GM21825 (cell line): ENCODE results near the gene PPP2R5C.

ENCODE experiments used
- ATAC-seq: cut with Tn5 transposase; IDR thresholded peaks from one replicate; pipeline ENCODE4 v1.9.1; 2021; ENCODE audit warnings: mild to moderate bottlenecking, moderate library complexity; ENCODE audit not compliant: unreplicated experiment

Gene PPP2R5C

DNA sequence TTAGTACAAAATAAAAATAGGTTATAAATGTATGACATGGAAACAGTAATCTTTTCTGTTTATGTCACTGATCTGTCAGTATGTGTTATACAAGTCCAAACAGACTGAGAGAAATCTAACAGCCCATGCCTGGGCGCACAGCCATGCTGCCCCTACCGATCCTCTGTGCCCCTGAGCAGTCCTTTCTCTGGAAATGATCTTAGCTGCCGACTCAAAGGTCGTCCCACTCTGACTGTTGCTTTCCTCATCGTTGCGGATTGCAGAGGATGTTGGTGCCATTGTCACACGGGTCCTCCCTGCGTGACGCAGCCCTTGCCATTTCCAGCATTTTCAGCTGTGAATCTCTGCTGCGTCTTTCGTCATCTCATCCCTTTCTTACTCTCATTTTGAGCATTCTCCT lies 119.9 kb downstream of the PPP2R5C start:
- ATAC-seq: no peak

DNA sequence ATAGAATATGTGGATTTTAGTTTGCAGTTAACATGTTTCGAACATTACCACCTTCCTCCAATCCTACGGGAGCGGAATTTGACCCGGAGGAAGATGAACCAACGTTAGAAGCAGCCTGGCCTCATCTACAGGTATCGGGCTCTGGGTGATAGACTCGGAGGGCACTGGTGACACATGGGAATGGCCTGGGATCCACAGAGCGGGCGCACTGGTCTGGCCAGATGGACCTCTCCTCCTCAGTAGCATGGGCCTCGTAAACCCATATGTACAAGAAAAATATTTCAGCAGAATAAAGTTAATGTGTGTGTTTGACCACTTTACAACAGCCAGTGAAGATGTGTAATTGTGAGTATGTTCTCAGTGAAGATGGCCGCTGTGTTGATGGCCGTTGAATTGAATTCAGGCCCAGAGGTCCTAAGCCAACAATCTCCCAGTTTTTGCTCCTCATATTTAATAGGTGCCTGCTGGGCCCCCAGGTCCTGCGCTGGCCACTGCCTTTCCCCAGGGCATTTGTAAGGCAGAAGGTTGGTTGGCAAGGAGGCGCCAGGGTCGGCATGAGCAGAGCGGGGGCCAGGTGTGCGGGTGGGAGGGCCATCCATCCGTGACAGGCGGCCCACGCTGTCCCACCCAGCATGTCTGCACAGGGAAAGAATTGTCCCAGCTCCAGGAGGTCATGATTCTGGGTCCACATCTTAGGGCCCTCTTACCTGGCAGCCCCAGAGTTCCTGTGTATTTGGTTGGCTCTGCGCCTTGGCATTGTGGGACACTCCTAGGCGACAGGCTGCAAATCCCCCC lies 120.8 kb downstream of the PPP2R5C start:
- ATAC-seq: no peak

DNA sequence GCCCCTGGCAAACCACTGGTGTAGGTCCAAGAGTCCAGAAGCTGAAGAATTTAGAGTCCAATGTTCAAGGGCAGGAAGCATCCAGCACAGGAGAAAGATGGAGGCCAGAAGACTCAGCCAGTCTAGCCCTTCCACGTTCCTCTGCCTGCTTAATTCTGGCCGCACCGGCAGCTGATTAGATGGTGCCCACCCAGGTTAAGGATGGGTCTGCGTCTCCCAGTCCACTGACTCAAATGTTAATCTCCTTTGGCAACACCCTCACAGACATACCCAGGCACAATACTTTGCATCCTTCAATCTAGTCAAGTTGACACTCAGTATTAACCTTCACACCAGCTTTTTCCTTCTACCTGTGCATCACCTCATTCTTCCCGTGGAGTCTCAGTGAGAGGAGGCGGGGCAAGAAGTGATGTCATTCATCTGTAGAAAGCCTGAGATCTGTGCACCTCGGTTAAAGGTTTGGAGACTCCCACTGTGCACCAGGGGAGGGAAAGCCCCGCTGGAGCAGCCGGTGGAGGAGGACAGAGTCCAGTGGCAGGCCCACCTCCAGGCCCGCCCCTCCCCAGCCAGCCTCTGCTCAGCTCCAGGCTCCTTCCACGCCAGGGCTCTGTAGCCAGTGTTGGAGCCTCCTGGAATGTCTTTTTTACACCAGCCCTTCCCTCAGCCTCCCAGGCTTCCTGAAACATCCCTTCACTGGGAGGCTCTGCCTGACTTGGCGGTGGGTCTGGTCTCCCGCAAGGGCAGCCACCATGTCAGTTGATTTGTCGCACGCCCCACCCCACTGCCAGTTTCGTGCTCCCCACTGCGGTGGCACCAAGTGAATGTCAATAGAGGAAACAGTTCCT lies 122.8 kb downstream of the PPP2R5C start:
- no peak for ATAC-seq

DNA sequence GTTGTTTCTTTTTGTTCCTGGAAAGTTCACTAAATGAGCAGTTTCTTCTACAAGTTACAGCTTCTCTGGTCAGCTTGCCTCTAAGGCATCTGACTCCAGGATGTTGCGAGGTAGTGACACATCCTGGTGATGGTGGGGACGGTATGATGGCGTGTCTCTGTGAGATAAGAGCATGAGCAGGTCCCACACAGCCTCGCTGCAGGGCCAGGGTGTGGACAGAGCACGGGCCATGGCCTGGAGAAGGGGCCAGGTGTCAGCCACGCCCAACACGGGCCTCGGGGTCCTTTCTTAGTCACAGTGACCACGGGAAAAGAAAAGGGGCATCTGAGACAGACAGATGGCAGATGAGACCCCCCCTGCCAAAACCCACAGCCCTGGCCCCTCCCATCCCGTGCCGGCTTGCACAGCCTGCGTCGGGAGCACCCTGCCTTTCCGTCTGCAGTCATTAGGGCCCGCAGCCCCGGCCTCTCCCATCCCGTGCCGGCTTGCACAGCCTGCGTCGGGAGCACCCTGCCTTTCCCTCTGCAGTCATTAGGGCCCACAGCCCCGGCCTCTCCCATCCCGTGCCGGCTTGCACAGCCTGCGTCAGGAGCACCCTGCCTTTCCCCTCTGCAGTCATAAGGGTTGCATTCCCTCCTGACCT lies 123.5 kb downstream of the PPP2R5C start:
- ATAC-seq: no peak

DNA sequence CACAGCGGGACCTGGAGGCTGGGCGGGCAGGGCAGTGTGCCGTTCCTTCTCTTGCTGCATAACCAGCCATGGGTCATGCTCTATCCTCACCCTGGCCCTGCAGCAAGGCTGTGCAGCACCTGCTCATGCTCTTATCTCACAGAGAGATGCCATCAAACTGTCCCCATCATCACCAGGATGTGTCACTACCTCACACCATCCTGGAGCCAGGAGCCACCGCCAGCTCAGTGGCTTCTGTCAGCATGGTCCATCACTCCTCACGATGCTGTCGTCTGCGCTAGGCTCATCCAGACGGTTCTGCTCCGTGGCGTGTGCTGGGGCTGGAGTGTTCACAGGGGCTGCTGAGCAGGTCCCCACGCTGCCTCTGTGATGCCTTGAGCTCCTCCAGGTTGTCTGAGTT lies 125.7 kb downstream of the PPP2R5C start:
- no peak for ATAC-seq

DNA sequence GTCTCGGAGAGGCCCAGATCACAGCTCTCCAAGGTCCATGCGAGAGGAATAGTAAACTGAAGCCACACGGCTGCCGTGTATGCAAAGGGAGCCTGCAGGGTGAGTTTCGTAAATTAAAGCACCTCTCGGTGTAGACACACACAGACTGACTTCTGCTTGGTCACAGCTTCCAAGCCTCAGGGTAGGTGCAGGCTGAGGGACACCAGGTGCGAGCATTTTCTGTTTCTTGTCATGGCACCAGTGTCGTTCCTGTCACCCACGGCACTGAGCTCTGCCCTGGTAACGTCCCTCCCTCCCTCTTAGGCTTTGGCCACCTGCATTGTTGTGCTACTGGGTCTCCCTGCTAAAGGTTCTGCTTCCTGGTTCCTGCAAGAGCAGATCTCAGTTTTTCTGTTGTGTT lies 126.7 kb downstream of the PPP2R5C start:
- ATAC-seq: no peak

DNA sequence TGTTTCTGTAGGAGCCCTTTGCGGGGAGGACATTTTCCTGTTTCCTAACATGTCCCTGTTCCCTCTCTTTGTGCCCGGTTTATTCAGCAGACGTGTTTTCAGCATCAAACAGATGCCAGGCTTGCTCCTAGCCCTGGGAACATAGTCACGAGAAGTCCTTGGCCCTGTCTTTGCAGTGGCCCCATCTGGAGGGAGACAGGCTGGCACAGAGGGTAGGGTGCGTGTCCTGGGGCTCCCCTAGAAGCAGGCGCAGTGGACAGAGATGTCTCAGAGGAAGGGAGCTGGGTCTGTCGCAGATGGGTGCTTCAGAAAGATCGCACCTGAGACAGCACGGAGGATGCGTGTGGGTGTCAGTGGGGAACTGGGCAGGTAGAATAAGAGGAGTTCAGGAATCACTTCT lies 127.9 kb downstream of the PPP2R5C start:
- no peak for ATAC-seq

DNA sequence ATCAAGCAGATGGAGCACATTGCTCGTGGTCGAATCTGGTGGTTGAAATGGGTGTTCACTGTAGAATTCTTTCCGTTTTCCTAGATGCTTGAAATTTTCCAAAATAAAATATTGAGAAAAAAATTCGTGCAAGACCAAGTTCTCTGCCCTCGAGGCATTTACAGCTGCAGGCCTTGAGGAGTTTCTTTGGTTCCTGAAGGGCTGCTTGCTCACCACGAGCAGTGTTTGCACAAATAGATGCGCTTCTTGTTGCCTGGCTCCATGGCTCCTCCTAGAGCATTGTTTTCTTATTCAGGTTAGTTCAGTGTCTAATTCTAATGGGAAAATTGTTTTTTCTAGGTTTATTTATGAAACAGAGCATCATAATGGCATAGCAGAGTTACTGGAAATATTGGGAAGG lies 128.4 kb downstream of the PPP2R5C start:
- no peak for ATAC-seq

DNA sequence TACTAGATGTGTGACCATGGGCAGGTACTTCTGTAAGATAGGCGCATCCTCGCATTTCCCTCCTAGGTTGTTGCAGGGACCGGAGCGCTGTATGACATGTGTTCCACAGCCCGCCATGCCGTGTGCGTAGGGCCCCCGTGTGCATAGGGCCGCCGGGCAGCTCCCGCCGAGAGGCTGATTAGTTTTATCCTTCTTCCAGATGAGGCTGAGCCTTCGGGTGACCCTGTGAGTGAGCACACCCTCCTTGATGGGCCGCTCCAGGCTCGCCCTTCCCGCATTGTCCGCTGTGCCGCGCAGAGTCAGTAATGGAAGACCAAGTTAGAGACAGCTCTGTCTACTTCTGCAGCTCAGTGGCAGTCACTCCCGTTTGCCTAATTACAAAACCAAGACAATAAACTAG lies 130.0 kb downstream of the PPP2R5C start:
- ATAC-seq: no peak

DNA sequence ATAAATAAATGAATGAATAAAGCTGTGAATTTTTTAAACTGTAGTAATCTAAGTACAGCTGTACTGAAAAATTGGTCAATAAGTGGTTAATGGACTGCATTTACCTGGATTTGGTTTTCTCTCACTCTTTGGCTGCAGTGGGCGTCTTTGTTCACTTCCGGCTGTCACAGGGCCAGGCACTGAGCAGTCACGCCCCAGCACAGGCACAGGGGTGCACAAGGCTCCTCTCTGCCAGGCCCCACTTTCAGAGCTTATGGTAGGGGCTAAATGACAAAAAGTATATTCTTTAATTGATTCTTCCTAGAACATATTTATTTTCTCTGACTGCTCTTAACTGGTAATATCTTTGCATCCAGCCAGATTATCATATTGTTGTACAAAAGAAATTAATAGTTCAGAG lies 132.2 kb downstream of the PPP2R5C start:
- no peak for ATAC-seq

DNA sequence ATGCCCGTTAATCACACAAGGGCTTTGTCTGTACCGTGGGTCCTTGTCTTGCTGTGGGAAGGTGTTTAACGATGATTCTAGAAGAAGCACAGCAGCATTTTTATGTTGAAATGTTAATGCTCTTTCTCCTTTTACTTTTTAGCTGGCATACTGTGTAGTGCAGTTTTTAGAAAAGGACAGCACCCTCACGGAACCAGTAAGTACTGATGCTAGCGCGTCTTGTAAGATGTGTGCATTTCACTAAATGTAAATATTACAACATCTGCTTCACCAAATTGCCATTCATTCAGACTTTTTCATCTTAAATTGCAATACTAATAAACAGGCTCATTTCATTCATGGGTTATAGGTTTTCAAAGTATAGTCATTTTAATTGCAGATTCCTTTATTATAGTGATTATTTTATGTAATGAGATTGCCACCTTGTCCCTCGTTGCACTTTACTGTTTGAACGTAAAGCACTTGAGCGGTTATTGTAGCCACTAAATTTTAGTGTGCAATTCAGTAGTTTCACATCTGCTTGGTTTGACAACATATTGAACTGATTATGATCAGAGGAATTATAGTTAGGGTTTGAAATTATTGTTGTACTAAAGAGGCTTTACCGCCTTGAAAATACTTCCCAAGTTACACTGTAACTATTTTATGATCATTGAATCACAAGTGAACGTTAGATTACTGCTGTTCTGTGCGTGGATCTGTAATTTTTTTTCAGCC lies 133.0 kb downstream of the PPP2R5C start:
- no peak for ATAC-seq

DNA sequence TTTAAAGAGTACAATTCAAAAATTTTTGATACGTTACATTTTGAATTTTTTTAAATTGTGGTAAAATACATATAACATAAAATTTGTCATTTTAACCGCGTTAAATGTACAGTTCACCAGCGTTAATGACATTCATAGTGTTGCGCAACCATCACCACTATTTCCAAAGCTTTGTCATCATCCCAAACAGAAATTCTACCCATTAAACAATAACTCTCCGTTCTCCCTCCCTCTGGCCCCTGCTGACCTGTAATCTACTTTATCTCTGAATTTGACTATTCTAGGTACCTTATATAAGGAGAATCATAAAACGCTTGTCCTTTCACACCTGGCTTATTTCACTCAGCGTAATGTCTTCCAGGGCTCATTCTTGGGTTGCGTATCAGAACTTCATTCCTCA lies 133.7 kb downstream of the PPP2R5C start:
- no peak for ATAC-seq

DNA sequence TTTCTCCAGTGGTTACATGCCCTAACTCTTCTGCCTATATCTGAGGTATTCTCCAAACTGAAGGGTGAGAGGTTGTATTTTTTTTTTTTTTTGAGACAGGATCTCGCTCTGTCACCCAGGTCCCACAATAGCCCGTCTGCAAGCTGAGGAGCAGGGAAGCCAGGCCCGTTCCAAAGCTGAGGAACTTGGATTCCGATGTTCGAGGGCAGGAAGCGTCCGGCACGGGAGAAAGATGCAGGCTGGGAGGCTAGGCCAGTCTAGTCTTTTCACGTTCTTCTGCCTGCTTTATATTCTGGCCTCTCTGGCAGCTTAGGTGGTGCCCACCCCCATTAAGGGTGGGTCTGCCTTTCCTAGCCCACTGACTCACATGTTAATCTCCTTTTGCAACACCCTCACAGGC lies 135.8 kb downstream of the PPP2R5C start:
- ATAC-seq: no peak

DNA sequence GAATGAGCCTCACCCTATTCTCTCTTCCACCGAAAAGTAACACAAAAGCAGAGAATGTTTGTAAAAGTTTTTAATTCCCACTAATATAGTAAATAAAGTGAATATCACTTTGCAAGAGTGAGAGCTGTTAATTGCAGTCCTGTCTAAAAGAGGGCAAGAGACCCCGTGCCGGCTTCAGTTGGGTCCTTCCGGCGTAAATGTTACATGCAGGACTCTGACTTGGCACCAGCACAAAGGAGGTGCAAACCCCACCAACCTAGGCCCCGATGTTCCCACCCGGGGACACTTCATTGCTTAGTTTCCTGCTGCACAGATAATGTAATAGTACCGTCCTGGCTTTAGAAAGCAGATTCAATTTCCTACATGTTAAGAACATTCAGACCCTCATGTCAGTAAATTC lies 136.9 kb downstream of the PPP2R5C start:
- no peak for ATAC-seq

DNA sequence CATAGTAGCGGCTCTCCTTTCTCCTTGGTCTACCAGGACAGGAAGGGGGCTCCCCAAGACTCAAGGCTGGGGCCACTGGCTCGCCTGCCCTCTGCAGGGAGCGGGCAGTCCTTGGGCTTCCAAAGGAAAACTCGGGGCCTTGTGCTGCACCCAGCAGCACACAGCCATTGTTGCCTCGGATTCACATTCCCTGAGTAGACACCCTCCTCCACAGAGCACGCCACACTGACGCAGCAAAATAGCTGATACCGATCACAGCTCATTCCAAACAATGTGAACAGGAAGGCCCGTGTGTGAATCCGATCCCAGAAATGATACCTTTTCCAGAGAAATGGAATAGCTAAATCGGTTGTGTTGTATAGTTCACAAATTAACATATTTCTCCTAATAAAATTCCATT lies 137.8 kb downstream of the PPP2R5C start:
- no peak for ATAC-seq

DNA sequence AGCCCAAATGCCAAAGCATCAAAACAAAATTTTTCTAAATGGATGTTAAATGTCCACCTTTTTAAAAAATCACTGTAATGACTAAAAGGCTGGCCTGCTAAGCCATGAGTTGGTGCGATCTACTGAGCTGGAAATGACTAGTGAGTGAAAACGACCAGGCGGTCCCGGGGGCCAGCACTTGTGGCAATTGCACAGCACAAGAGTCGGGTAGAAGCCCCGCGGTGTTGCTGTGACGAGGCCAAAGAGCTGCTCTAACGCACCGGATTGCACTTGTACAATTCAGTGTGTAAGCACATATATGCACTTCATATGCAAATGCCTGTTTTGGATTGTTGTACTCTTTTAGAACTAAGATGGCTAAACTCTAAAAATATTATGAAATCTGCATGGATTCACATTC lies 138.7 kb downstream of the PPP2R5C start:
- ATAC-seq: no peak

DNA sequence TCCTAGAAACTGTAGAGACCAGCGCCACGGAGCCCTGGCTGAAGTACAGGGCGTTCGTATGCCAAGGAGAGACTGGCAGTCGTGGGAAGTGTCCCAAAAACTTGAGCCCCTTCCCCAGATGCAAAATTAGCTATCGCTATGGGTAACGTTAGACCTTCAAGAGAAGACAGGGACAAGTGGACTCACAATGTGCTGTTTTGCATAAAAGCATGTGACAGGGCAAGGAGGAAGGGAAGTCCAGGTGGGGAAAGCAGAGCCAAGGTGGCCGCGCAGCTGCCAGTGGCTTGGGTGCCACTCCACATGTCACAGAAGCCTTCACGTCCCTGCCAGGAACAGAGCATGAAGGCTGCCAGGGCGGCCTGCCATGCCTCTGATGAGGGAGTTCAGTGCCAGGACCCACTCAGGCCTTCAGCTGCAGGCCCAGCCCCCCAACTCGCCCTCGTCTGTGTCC lies 141.6 kb downstream of the PPP2R5C start:
- no peak for ATAC-seq

DNA sequence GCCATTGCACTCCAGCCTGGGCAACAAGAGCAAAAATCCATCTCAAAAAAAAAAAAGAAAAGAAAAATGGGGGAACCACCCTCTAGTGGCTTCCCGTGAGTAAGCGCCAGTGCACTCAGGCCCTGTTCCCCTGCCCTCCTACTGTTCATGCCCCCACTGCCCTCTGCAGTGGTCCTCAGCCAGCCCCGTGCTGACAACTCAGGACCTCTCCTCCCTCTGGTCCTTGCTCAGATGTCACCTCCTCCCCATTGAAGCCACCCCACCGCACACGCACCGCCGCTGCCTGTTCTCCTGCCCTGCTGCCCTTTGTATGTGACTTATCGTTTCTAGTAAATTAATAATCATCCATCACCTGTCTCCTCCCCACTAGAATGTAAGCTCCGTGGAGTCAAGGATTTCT lies 144.1 kb downstream of the PPP2R5C start:
- no peak for ATAC-seq

DNA sequence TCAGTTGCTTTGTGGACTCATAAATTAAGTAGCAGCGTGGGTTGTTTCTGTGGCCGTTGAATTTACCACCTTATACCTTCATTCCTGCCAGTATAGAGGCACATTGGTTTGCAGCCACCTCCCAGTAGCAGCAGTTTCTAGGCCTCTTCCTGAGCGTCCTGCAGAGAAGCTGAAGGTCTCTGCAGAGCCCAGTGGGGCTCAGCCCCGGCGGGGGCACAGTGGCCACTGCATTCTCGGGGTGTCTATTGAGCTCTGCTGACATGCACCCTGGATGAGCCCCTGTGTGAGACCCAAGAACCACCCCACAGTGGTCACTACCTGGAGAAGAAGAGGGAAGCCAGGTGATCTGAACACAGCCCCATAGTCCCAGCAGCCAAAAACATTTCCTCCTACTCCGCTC lies 145.1 kb downstream of the PPP2R5C start:
- ATAC-seq: no peak

DNA sequence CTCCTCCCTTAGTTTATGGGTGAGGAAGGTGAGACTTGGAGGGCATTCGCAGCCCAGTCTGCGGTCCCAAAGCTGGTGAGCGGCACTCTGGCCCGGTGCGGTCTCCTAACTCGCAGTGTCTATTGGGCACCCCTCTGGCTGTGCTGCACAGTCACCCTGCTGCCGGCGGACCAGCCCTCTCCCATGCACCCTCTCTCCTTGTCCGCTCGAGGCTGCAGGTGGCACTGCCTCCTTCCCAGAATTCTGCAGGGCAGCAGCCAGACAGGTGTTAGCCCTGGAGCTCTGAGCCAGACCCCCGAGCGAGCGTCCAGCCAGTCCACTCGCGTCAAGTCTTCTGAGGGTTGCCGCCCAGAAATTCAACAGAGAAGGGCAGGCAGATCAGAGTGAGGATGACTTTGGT lies 146.1 kb downstream of the PPP2R5C start:
- no peak for ATAC-seq

DNA sequence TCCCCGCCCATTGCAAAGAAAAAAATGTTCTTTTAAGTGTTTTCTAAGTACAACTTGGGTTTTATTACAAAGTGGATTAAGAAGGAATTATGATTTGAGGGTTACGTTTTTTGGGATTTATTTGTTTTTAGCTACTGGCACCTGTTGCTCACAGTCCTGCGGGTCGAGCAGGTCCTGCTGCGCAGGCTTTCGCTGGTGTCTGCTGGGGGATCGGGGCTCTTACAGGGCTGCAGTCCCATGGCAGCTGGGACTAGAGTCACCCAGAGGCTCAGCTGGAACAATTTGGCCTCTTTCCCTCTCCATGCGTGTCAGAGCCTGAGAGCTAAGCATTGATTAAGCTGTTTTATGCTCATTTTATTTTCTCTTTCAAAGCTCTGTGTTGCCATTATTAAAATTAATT lies 147.3 kb downstream of the PPP2R5C start:
- no peak for ATAC-seq
